GM12865 (cell line): Measurements from ENCODE around the gene RASL10B.

Experiments used
- DNase-seq: peaks from one replicate; pipeline ENCODE4 v3.0.0; 2010; ENCODE audit warnings: low read depth
- H3K4me3 ChIP-seq: 2 replicates; pipeline ENCODE4 v1.5.1; 2011; ENCODE audit warnings: mild to moderate bottlenecking, low read depth, low read length, control low read depth
- CTCF ChIP-seq: IDR thresholded peaks from 2 replicates; pipeline ENCODE4 v1.5.1; 2011; ENCODE audit warnings: low read length, control low read depth, low read depth, inconsistent platforms; ENCODE audit not compliant: insufficient read depth; ENCODE audit errors: missing control alignments

Gene RASL10B

GRCh38 chr17:35740216-35740615, 8.8 kb downstream of the RASL10B start:
- no peak for TF ChIP-seq CTCF
- H3K4me3 ChIP-seq, result no peak overlapping the region
- no peak for DNase-seq

GRCh38 chr17:35740997-35741931, 9.8 kb downstream of the RASL10B start:
- no peak for TF ChIP-seq CTCF
- DNase-seq, result no peak
- no peak overlapping the region for H3K4me3 ChIP-seq

GRCh38 chr17:35742496-35742895, 11.1 kb downstream of the RASL10B start:
- TF ChIP-seq CTCF, result no peak
- DNase-seq, result no peak
- no peak overlapping the region for H3K4me3 ChIP-seq

GRCh38 chr17:35742896-35743477, 11.5 kb downstream of the RASL10B start:
- DNase-seq, result no peak
- TF ChIP-seq CTCF, result no peak
- no peak overlapping the region for H3K4me3 ChIP-seq

GRCh38 chr17:35743626-35744328, 12.3 kb downstream of the RASL10B start:
- no peak for TF ChIP-seq CTCF
- no peak overlapping the region for H3K4me3 ChIP-seq
- peak; percentile 29 for DNase-seq

- no peak overlapping the region for H3K4me3 ChIP-seq
- DNase-seq, result no peak
- no peak for TF ChIP-seq CTCF
Measured at GRCh38 chr17:35744830-35745229, 13.4 kb downstream of the RASL10B start.
